Esophagus muscularis mucosa (tissue), 4 donors: Measurements from ENCODE around the gene ZCCHC12.

Experiments used
- CTCF ChIP-seq, 3 experiments: fragments of 200-600 bp in 2 of 3; fragments of 450-650 bp in 1 of 3; sonication (generic) in 2 of 3; IDR thresholded peaks; one replicate each; pipeline ENCODE4 v1.5.1; 2017 to 2019; ENCODE audit warnings: antibody characterized with exemption in 3 of 3, mild to moderate bottlenecking in 2 of 3, moderate library complexity in 1 of 3
- EP300 ChIP-seq: sonication (generic); formaldehyde crosslinking; IDR thresholded peaks from one replicate; pipeline ENCODE4 v1.6.1; 2017; ENCODE audit warnings: antibody characterized with exemption
- POLR2A ChIP-seq: fragments of 450-650 bp; IDR thresholded peaks from one replicate; pipeline ENCODE4 v1.6.1; 2017; ENCODE audit warnings: antibody characterized with exemption, moderate library complexity, mild to moderate bottlenecking, low read depth
- POLR2AphosphoS5 ChIP-seq, 2 donors: sonication (generic); formaldehyde crosslinking; IDR thresholded peaks; one replicate each; pipeline ENCODE4 v1.6.1; 2017; ENCODE audit warnings: antibody characterized with exemption in 2 of 2

- no peak for TF ChIP-seq POLR2AphosphoS5 (IDR thresholded peaks at IDR 0.05)
- peak; percentile 52 to 66 (median 55) for TF ChIP-seq CTCF (IDR thresholded peaks at IDR 0.05)
- TF ChIP-seq POLR2A = no peak
- no peak for TF ChIP-seq EP300
Observed at GRCh38 chrX:118847676-118848075, 24.1 kb downstream of the ZCCHC12 start.
